ENCODE results near the gene RAB3B.

Gene RAB3B

DNA sequence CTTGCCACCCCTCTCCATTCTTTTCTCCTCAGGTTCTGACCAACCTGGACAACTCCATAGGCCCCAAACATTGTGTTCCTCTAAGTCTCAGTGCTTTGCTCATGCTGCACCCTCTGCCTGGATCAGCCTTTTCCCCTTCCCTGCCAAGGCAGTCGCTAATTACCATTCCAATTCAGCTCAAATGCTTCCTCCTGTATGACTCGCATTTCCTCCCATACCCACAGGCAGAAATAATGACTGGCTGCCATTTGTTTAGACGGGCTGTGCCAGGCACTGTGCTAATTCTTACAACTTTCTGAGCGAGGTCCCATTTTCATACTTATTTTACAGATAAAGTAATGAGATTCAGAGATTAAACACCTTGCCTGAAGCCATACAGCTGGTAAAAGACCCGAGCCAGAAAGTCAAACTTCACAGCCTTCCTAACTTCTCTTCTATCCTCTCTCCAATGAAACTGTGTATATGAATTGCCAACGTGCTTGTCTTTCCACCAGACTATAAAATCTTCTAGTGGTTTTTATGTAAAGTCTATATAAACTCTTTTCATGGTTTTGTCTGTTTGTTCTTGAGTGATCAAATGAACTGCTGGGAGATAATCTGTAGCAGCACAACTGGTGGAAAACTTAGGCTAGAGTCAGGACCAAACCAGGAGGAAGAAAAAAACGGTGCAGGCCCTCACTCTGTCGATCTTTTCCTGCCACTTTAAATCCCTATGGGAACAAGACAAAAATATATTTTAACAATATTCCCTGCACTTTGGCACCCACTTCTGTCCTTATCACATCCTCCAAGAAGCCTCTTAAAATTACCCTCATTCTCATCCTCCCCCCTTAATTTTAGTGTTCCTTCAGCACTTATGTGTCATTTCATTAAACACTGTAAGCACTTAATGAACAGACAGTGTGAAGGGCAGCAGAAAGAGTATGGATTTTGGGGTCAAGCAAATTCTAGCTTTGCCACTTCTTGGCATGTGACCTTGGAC lies 33.7 kb downstream of the RAB3B start:
- DNase-seq (ENCODE audit: low read depth): no peak

DNA sequence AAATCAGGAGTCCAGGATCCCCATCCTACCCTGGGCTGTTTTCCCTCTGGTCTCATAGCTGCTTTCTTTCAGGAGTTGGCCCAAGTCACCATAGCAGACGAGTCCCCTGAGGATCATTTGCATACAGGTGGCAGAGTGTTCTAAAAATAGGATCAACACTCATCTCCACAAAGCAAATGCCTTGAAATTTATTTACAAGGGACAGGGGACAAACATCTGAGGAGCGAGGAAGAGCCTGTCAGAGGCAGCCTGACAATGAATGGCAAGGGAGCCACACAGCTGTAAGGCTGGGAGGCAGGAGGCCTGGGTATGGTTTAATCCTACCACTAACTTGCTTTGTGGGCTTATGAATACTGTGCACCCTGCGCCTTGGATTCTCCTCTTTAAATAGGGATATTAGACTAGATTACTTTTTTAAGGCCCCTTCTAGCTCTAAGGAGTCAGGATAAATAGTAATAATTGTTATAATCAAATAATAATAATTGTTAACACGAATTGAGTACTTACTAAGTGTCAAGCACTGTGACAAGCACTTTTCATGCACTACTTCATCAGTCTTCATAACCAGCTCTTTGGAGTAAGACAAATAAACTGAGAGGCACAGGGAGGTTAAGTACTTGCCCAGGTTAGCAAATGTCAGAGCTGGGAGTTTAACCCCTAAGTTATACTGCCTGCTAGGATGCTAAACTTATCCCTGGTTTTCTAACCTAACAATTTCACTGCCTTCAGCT lies 34.5 kb downstream of the RAB3B start:
- no peak for DNase-seq (ENCODE audit: low read depth)

DNA sequence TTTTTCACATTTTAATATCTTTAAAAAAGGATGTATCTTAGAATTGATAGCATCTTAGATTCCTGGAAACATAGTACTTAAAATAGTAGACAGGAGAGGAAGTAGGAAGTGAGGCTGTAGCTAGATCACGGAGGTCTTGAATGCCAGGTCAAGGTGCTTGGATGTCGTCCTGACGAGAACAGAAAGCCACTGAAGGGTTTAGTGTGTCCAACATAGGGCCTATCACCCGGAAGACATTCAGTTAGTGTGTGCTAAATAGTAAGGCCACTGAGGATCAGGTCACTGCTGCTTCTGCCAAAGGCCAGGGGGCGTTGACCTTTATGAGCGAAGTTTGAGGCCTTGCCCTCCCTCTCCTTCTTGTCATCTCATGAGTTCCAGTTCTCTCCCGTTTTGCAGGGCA lies 35.7 kb downstream of the RAB3B start:
- DNase-seq (ENCODE audit: low read depth): no peak

DNA sequence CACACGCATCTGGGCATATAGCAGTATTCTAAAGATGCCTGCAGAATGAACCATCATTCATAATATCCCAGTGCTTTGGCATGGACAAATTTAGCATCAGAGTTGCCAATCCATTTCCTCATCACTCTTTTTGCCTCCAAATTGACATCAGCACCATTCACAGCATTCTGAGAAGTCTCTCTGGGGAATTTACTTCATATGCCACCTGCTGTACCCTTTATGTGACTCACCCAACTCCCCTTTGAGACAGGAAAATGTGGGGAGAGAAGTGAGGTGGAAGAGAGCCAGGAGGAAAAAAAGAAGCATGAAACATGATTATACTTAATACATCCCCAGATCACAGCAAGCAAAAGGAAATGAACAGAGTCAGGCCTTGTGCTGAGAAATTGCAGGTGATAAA lies 37.4 kb downstream of the RAB3B start:
- DNase-seq (ENCODE audit: low read depth): no peak

DNA sequence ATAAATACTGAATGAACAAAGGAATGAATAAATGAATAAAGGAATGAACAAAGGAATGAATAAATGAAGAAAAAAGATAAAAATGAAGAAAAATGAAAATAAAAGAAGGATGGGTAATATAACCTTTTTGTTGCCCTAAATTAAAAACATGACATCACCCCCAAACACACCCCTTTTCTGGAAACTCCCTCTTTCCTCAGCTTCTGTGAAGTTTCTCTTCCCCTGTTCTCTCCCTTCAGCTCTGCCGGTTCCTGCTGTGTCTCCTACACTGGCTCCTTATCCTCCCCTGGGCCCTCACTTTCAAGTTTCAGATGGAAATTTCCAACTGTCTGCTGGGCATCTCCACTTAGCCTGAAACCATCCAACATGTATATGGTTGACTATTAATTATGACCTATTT lies 37.9 kb downstream of the RAB3B start:
- no peak for DNase-seq (ENCODE audit: low read depth)

DNA sequence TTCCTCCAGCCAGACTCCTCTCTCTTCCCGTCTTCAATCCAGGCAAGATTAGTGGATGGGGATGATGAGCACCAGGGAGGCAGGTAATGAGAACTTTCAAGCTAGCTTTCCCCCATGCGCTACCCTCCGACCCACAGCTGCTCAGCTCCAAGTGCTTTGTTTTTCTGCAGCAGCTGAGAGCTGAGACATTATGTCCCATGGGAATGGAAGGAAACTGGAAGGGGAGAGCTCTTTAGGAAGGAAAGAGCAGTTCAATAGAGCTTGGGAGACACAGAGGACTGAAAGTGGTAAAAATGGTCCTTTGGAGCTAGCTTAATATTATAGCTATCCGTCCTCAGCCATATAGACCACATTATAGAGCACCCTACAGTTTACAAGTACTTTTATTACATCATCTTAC lies 39.8 kb downstream of the RAB3B start:
- DNase-seq (ENCODE audit: low read depth): no peak

DNA sequence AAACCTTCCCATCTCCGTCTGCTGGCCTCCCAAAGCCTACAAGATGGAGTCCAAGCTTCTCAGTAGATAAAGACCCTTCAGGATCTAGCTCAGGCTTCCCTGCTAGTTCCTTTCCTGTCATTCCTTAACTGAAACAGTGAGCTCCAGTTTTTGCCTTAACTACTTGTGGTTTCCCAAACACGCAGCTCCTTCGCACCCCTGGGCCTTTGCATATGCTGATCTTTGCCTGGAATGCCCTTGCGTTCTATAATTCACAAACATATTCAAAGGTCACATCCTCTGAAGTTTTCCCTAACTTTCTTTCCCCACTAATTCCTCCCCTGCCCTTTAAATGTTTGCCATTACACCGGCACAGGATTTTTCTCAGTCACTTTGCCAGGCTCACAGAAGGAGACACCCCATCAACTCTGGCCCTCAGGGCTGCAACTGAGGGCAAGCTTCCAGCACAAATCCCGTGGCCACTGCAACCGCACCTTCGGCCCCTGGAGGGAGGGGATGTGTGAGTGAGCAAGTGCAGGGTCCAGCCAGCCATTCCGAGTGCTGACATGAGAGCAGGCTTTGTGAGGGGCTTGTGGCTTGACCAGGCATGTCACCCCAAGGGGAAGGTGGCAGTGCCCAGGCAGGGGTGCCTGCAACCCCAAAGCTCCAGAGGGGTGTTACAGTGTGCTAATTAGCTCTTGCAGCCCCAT lies 41.3 kb downstream of the RAB3B start:
- no peak for DNase-seq (ENCODE audit: low read depth)

DNA sequence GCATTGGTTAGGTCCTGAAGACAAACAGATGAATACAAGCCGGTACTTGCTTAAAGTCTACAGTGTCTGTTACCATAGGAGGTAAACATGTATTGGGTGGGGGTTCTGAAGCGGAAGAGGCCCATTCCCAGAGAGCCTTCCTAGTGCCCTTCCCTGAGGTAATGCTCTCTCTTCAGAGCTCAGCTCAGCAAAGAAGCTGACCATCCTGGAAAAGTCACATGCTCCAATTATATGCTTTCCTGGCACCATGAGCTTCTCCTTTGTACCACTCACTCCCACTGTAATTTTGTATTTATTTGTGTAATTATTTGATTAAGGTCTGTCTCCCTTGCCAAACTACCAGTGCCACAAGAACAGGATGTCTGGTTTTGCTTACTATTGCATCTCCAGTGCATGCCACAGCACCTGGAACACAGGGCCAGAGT lies 42.0 kb downstream of the RAB3B start:
- no peak for DNase-seq (ENCODE audit: low read depth)

DNA sequence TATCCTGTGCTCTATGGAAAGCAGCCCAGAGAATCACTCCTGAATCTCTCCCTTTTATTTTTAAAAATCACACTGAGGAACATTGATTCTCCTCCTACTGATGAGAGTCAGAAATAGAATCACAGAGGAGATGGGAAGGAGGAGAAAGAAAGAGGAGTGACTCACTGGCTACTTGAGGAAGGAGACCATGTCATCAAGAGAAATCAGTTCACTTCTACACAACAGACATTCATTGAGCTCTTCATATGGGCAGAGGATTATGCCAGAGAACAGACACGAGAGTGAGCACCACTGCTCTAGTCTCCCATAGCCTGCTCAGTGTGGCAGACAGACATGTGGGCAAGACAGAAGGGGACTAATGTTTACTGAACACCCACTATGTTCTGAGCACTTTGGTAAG lies 44.2 kb downstream of the RAB3B start:
- no peak for DNase-seq (ENCODE audit: low read depth)

DNA sequence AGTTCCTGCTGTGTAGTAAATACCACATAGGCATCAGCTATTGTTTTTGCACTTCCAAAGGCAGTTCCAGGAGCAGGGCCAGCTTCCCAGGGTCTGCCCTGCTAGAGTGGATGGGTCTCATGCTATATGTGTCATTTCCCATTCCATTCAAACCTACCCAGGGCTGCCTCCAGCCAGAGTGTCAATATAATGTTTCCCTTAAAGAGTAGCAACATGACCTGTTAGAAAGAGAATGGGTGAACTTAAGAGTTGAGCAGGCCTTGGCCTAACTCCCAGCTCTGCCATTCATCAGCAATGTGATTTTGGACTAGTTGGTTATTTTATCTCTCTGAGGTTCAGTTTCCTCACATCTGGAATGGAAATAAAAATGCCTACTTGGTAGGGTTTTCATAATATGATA lies 44.9 kb downstream of the RAB3B start:
- DNase-seq (ENCODE audit: low read depth): no peak

DNA sequence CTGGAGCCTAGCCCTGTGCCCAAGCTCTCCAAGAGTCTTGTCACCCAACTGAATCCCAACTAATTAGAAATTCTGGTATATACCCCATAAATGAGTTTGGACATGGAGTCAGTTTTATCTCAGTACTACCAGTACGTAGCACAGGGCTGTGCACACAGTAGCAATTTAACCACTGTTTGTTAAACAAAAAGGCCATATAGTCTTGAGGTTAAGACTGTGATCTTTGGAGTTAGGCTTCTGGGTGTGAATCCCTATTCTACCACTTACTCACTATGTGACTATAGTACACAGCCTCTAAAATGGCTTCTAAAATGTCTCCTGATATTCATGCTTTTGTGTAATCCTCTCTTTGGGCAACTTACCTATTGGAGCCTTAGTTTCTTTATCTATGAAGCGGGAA lies 48.2 kb downstream of the RAB3B start:
- DNase-seq (ENCODE audit: low read depth): no peak

DNA sequence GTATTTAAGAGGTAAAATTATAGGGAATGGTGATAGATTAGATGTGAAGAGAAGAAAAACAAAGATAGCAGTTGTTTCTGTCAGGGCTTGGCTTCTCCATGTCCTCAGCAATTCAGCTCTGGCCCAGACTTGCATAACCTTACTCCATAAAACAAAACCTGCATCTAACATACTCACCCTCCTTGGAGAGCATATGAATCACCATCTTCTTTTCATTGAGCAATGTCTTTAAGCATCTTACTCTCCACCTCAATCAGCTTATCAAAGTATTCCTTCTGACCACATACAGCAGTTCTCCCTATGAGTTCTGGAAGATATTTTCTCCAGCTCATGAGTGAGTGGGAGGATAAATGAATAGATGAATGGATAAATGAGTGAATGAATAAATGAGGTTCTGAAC lies 49.0 kb downstream of the RAB3B start:
- DNase-seq (ENCODE audit: low read depth): no peak

DNA sequence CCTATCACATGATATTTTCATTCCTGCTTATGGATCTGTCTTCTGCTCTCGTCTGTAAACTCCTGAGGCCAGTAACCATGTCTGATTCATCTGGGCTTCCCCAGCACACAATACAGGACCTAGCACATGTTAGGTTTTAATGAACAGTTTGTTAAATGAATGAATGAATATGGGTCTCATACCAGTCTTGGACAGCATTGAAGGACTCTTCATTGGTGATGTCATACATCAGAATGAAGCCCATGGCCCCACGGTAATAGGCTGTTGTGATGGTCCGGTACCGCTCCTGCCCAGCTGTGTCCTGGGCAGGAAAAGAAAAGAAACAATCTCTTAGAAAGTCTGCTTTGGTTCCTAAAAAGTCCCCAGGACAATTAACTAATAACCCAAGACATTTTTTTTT lies 53.4 kb downstream of the RAB3B start:
- DNase-seq (ENCODE audit: low read depth): no peak

DNA sequence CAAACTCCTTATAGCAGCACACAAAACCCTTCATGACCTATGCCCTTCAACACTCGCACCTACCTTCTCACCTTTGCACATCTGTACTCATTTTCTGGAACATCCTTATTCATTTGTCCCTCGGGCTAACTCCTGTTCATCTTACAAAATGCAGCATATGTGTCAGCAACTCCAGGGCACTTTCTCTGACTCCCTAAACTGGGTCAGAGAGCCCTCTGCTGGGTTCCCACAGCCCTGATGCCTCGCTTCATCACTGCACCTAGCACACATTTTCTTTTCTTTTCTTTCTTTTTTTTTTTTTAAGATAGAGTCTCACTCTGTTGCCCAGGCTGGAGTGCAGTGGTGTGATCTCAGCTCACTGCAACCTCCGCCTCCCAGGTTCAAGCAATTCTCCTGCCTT lies 54.0 kb downstream of the RAB3B start:
- DNase-seq (ENCODE audit: low read depth): no peak

DNA sequence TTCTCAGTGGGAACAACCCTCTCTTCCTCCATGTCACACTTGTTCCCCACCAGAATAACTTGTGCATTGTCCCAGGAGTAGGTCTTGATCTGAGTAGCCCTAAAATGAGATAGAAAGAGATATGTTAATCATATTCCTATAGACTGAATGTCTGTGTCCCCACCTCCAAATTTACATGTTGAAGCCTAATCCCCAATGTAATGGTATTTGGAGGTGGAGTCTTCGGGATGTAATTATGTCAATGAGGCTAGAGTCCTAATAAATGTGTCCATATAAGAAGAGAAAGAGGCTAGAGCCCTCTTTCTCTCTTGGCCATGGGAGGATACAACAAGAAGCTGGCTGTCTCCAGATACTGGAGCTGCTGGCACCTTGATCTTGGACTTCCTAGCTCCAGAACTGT lies 57.2 kb downstream of the RAB3B start:
- DNase-seq (ENCODE audit: low read depth): no peak

DNA sequence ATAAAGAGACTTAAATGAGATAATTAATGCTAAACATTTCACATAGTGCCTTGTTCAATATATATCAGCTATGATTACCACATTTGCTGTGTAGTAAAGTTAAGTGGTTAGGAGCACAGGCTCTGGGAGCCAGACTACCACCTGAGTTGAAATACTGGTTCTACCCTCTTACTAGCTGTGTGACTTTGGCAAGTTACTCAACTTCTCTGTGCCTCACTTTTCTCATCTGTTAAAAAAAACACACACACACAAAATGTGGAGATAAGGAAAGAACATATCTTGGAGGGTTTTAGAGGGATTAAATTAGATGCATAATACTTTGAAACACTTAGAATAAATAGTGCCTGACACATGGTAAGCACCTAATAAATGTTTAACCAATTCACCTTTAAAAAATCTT lies 60.2 kb downstream of the RAB3B start:
- DNase-seq (ENCODE audit: low read depth): no peak

DNA sequence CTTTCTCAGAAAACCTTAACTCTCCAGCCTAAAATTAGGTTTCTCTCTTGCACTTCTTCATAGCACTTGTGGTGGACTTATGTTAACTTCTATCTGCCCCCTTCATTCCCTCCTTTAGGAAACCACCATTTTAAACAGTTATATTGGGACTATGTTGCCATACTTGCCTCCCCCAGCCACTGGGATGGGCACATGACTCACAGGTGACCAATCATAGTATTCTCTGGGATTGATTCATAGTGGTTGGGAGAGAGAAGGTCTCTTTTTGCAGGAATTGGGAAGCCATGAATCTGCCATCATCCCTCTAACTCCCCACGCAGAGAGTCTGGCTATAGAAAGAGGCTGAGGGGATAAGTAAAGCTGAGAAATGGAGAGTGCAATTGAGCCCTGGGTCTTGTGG lies 61.6 kb downstream of the RAB3B start:
- DNase-seq (ENCODE audit: low read depth): no peak

DNA sequence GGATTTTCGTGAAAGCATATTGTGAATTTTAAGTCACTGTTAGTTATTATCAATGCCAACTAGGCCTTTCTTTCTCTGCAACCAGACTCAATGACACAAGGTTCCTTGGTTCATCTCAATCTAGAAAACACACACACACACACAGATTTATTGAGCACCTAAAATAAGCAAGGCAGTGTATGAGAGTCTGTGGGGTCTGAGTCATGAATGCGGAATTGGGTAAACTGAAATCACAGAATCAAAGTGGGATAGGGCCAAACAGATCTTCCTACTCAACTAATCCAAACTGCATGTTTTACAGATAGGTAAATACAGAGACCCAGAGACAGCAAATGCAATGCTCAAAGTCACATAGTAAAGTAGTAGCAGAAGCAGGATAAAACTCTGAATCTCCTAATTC lies 63.5 kb downstream of the RAB3B start:
- DNase-seq (ENCODE audit: low read depth): no peak

DNA sequence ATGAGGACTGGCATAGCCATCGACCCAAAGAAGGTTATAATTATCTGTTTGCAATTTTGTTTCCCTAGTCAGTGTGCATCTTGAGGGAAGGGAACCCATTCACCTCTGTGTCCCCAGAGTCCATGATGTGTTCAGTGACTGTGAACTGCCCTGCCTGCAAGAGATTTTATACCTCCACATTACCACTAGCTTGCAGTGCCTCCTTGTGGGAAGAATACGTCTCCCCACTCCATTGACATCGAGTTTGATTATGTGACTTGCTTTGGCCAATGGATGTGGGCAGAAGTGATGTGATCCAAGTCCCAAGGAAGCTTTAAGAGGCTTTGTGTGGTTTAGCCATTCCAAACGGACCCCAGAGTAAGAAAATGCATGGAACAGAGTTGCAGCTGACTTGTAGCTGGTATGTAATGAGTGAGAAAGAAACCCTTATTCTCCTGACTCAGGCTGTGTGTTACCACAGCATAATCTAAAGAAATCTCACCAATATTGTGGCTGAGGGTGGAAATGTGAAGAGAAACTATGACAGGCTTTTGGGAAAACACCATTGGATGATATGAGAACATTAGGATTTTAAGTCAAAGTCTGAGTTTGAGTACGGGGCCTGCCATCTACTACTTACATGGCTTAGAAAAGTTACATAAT lies 64.2 kb downstream of the RAB3B start:
- DNase-seq (ENCODE audit: low read depth): no peak

DNA sequence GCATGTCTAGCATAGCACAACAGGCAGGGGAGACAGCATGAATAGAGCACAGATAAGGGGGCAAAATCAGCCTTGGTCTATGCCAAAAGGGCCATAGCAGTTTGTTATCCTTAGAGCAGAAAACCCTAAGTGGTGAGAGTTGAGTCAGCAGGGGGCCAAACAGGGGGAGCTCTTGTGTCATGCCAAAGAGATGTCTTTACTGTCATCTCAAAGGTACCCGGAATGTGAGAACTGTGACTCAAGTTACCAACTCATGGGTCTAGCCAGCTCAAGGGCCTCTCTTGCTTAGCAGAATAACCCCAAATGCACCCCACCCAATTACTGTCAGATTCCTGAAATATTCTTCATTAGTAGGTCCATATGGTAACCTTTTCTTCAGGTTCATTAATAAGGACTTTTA lies 66.0 kb downstream of the RAB3B start:
- no peak for DNase-seq (ENCODE audit: low read depth)

DNA sequence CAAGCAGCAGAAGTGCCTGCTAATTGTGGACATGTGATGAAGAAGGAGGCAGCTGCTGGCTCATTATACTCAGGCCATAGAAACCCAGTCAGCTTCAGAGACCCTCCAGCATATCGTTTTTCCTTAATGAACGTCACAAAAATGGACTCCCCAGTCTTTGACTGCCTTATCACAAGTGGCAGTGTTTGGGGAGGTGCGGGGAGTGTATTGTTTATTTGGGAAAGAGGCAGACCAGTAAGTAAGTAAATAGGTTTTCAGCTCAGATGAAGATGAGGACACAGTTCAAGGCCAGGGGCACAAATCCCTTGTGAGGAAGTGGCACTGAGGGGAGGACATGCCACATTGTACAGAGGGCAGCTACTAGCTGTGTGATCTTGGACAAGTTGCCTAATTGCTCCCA lies 68.5 kb downstream of the RAB3B start:
- no peak for DNase-seq (ENCODE audit: low read depth)

DNA sequence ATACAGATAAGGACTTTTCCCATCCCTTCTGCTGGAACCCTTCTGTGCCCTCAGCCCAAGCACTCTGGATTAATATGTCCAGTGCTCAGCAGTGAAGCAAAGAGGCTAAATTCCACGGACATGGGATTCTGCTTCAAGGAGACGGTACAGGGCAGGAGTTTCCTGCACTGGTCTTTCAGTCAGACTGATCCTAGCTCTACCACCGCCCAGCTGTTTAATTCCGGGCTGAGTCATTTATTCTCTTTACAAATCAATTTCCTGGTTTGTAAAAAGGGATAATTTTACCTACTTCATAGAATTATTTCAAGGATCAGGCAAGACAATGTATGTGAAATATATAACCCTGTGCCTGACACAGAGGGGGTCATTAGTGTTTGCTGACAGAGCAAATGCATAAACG lies 70.4 kb downstream of the RAB3B start:
- DNase-seq (ENCODE audit: low read depth): no peak

Data from stimulated activated CD8-positive, alpha-beta memory T cell treated with anti-CD3 and anti-CD28 coated beads, Interleukin-15, amount 100 ng/mL, for 1 hour (primary cell).